Keratinocyte (primary cell): Measurements from ENCODE around the gene ARID3B.
A peak's percentile ranks its signal among the peaks of the same experiment; 100 is the strongest.

Source experiments
- CTCF ChIP-seq, 3 experiments: IDR thresholded peaks in 1 of 3; conservative IDR thresholded peaks in 1 of 3; optimal IDR thresholded peaks in 1 of 3; 2 replicates in 2 of 3; 3 replicates in 1 of 3; pipeline versions ENCODE3 to v1.5.1; 2011; ENCODE audit warnings: low read length in 3 of 3, mild to moderate bottlenecking in 3 of 3, moderate library complexity in 2 of 3, control low read depth in 1 of 3, inconsistent platforms in 1 of 3; ENCODE audit not compliant: insufficient read depth in 2 of 3; ENCODE audit errors: extremely low read depth in 1 of 3
- EZH2 ChIP-seq: IDR thresholded peaks from one replicate; pipeline ENCODE4 v1.6.1; 2012; ENCODE audit warnings: inconsistent platforms, mild to moderate bottlenecking, low read length, moderate library complexity

GRCh38 chr15:74635228-74635627 lies 94.2 kb downstream of the ARID3B start:
- TF ChIP-seq CTCF (optimal IDR thresholded peaks at IDR 0.05 in 1 of 3, IDR thresholded peaks at IDR 0.05 in 1 of 3, conservative IDR thresholded peaks at IDR 0.05 in 1 of 3; ENCODE audit: extremely low read depth in 1 of 3, insufficient read depth in 2 of 3, low read length in 3 of 3) (peak; percentile 73 to 99 (median 97)), EZH2 (no peak)
